ENCODE data around the gene INPP4A.

- TF ChIP-seq CTCF (IDR thresholded peaks at IDR 0.05) (no peak), POLR2A (IDR thresholded peaks at IDR 0.05; ENCODE audit: low read depth) (no peak), EP300 (IDR thresholded peaks at IDR 0.05) (no peak)
Observed at GRCh38 chr2:98580656-98581284, 136.1 kb downstream of the INPP4A start.
